OCI-LY3 (cell line): ENCODE data around the gene DDX20.
A peak's percentile ranks its signal among the peaks of the same experiment; 100 is the strongest.

ENCODE experiments used
- H2AFZ ChIP-seq: fragments of 200-600, 300-600 bp; shearing (Covaris generic); 2 replicates; pipeline ENCODE4 v1.6.0; 2014; ENCODE audit warnings: antibody characterized with exemption, low read depth, low read length
- H3K27ac ChIP-seq: fragments of 200-600, 300-600 bp; sonication (generic); 2 replicates; pipeline ENCODE4 v1.5.1; 2014; ENCODE audit warnings: mild to moderate bottlenecking, low read length, moderate library complexity, mixed read lengths
- H3K27me3 ChIP-seq: fragments of 200-600, 300-600 bp; sonication (generic); 2 replicates; pipeline ENCODE4 v1.6.1; 2014; ENCODE audit warnings: low read depth, low read length, mixed read lengths
- H3K36me3 ChIP-seq: fragments of 200-600, 300-600 bp; sonication (generic); replicated peaks from 2 replicates; pipeline ENCODE3; 2014; ENCODE audit warnings: low read depth, low read length, mixed read lengths
- H3K4me1 ChIP-seq: fragments of 300-600, 200-600 bp; sonication (generic); 2 replicates; pipeline ENCODE4 v1.6.1; 2014; ENCODE audit warnings: low read length, mixed read lengths
- H3K4me2 ChIP-seq: fragments of 200-600, 300-600 bp; sonication (generic); 2 replicates; pipeline ENCODE4 v1.6.1; 2014; ENCODE audit warnings: low read length, mixed read lengths
- H3K4me3 ChIP-seq: fragments of 300-600, 200-600 bp; sonication (generic); 2 replicates; pipeline ENCODE4 v1.5.1; 2014; ENCODE audit warnings: antibody characterized with exemption, mild to moderate bottlenecking, low read length, moderate library complexity
- H3K79me2 ChIP-seq: fragments of 300-600, 200-600 bp; shearing (Covaris generic); 2 replicates; pipeline ENCODE4 v1.6.1; 2014; ENCODE audit warnings: mild to moderate bottlenecking, low read length, mixed read lengths
- H3K9ac ChIP-seq: fragments of 300-600, 200-600 bp; shearing (Covaris generic); 2 replicates; pipeline ENCODE4 v1.6.0; 2014; ENCODE audit warnings: mild to moderate bottlenecking, low read length, moderate library complexity
- H3K9me3 ChIP-seq: fragments of 200-600, 300-600 bp; shearing (Covaris generic); 2 replicates; pipeline ENCODE4 v1.6.1; 2014; ENCODE audit warnings: low read length, mixed read lengths; ENCODE audit not compliant: insufficient read depth
- H4K20me1 ChIP-seq: fragments of 200-600, 300-600 bp; sonication (generic); 2 replicates; pipeline ENCODE4 v1.6.1; 2016; ENCODE audit warnings: low read length, mixed read lengths; ENCODE audit not compliant: insufficient read depth
- EZH2phosphoT487 ChIP-seq: fragments of 200-600 bp; shearing (Covaris generic); IDR thresholded peaks from 2 replicates; pipeline ENCODE4 v1.6.1; 2018; ENCODE audit warnings: antibody characterized with exemption, mixed run types, low read depth
- TF ChIP-seq, protein P1 (sequence below): fragments of 200-600, 300-600 bp; sonication (generic); IDR thresholded peaks from 2 replicates; pipeline ENCODE4 v1.5.1; 2014; ENCODE audit warnings: antibody characterized with exemption, low read length, low read depth

The DDX20 gene

DNA sequence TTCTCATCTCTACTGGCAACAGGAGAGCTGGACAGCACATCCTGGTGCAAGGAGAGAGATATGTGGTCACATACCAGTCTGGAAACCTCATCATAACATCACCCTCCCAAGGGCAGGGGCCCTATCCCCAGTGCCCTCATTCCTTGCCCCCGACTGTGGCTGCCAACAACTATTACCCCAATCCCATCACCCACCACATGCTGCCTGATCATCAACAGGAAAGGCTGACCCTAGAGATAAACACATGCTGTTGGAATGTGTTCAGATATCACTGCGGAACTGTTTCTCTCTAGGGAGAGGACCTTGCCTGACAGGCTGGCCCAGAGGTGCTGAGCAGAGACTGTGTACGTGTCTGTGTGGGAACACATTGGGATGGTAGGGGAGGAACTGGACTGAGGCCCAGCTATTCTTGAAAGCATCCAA is 12.0 kb upstream of the DDX20 start:
- Histone ChIP-seq H3K9me3 (no peaks in the 10 kb centered on the region), H3K27ac (no peak overlapping the region), H3K79me2 (no peaks in the 10 kb centered on the region), H3K4me1 (peaks cover 11% of the 10 kb centered on the region; the same call in 1 of the 2 replicates), H4K20me1 (no peaks in the 10 kb centered on the region), H3K4me2 (no peak overlapping the region), H3K36me3 (no peaks in the 10 kb centered on the region), H3K27me3 (no peaks in the 10 kb centered on the region), H3K9ac (no peak overlapping the region), H2AFZ (no peak overlapping the region), H3K4me3 (no peak overlapping the region)
- TF ChIP-seq, protein P1, sequence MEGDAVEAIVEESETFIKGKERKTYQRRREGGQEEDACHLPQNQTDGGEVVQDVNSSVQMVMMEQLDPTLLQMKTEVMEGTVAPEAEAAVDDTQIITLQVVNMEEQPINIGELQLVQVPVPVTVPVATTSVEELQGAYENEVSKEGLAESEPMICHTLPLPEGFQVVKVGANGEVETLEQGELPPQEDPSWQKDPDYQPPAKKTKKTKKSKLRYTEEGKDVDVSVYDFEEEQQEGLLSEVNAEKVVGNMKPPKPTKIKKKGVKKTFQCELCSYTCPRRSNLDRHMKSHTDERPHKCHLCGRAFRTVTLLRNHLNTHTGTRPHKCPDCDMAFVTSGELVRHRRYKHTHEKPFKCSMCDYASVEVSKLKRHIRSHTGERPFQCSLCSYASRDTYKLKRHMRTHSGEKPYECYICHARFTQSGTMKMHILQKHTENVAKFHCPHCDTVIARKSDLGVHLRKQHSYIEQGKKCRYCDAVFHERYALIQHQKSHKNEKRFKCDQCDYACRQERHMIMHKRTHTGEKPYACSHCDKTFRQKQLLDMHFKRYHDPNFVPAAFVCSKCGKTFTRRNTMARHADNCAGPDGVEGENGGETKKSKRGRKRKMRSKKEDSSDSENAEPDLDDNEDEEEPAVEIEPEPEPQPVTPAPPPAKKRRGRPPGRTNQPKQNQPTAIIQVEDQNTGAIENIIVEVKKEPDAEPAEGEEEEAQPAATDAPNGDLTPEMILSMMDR = no peak
- no peak for TF ChIP-seq EZH2phosphoT487

DNA sequence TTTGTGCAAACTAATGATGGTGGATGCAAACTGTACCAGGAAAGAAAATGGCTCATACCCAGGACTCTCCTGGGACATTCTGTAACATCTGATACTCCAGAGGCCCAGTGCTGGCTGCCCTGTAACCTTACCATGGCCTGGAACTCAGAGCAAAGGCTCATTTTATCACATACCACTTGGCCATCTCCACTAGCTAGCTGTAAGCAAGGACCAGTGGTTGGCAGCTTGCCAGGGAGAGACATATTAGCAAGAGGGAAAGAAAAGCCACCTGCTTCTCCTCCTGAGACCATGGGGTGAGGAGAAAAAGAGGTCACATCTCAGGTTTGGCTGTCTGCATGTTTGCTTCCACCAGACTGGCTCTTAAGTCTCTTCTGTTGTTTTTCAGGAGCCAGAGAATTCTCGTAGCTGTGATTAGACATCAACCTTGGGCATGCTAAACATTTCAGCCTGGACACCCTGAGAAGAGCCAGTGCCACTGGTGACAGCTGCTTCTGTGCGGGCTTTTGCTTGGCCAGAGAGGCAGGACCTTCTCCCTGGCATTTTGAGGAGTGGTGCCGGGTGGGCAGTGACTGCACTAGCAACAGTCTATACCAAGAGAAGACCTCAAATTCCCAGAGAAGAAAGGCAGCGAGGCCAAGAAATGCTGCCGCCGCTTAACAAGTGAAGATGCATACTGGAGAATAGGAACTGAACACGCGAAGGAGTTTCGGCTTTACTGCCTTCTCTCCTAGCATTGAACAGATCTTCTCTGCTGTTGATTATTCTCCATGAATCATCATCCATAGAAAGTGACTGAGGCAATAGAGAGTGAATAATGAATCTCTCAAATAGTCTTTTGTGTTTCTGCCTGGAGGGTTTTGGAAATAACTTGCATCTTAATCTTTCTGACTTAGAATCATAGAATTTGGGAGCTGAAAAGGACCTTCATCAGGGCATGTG is 9.8 kb upstream of the DDX20 start:
- Histone ChIP-seq H4K20me1 (no peaks in the 10 kb centered on the region), H3K9ac (no peak overlapping the region), H2AFZ (no peak overlapping the region), H3K36me3 (no peaks in the 10 kb centered on the region), H3K27ac (no peak overlapping the region), H3K9me3 (no peaks in the 10 kb centered on the region), H3K4me3 (no peak overlapping the region), H3K27me3 (no peaks in the 10 kb centered on the region), H3K79me2 (no peaks in the 10 kb centered on the region), H3K4me2 (no peak overlapping the region), H3K4me1 (peaks cover 6% of the 10 kb centered on the region; the same call in 1 of the 2 replicates)
- no peak for TF ChIP-seq EZH2phosphoT487
- TF ChIP-seq, protein P1 = no peak

DNA sequence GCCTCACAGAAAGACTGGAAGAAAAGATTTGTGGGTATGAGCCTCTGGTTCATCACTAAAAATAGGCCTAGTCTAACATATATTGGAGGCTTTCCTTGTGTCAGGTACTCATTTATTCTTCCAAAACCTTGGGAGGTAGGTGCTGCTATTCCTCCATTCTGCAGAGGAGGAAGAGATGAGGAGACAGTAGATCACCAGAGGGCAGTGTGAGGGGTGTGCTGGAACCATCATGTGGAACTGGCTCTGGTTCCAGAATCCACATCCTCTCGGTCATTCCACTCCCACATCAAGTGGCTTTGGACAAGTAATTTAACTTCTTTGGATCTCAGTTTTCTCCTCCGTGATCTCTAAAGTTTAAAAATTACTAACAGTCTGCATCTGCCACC is 9.1 kb upstream of the DDX20 start:
- Histone ChIP-seq H3K4me3 (no peak overlapping the region), H3K27me3 (no peaks in the 10 kb centered on the region), H3K4me1 (peaks cover 6% of the 10 kb centered on the region; the same call in 1 of the 2 replicates), H3K4me2 (no peak overlapping the region), H3K36me3 (no peaks in the 10 kb centered on the region), H4K20me1 (no peaks in the 10 kb centered on the region), H3K9ac (no peak overlapping the region), H3K9me3 (no peaks in the 10 kb centered on the region), H3K79me2 (no peaks in the 10 kb centered on the region), H3K27ac (no peak overlapping the region), H2AFZ (no peak overlapping the region)
- TF ChIP-seq EZH2phosphoT487 = no peak
- TF ChIP-seq, protein P1 = no peak

DNA sequence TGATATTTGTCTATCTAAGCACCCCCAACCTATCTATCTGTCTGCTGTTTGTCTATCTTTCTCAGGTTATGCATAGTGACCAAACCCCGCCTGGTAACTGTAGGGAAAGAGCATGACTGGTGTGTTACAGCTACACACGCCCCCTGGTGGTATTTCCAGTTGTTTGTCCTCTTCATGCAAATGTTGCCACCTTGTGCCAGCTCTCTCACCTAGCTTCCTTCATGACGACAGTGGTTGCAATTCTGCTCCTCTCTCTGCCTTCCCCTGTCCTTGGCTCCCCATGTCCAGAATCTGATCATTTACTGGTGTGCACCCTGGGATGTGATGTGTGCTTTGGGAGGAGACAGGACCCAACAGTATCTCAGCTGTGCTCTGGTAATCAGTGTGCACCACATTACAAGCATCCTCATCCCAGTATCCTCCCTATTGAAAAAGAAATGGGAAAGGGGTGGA is 8.4 kb upstream of the DDX20 start:
- TF ChIP-seq, protein P1 = peak; percentile 56
- TF ChIP-seq EZH2phosphoT487 = no peak
- Histone ChIP-seq H3K4me3 (no peak overlapping the region), H4K20me1 (no peaks in the 10 kb centered on the region), H3K79me2 (no peaks in the 10 kb centered on the region), H3K36me3 (no peaks in the 10 kb centered on the region), H2AFZ (no peak overlapping the region), H3K4me2 (no peak overlapping the region), H3K27me3 (no peaks in the 10 kb centered on the region), H3K9ac (no peak overlapping the region), H3K27ac (no peak overlapping the region), H3K4me1 (peaks cover 6% of the 10 kb centered on the region; the same call in 1 of the 2 replicates), H3K9me3 (no peaks in the 10 kb centered on the region)
